Fibroblast of mammary gland (primary cell): ENCODE data around the gene RFX8.
A peak's percentile ranks its signal among the peaks of the same experiment; 100 is the strongest.
"Not testable (repeated sequence)": the region's sequence is repeated elsewhere in the genome, so short reads cannot be mapped to it uniquely, and the experiment has no call there.

Source experiments
- DNase-seq: peaks from one replicate; pipeline ENCODE4 v3.0.0-alpha.2; 2010; ENCODE audit warnings: low read depth
- H3K4me3 ChIP-seq: 2 replicates; pipeline ENCODE4 v1.5.1; 2011; ENCODE audit warnings: low read depth, mild to moderate bottlenecking, low read length, moderate library complexity; ENCODE audit not compliant: control insufficient read depth
- CTCF ChIP-seq: conservative IDR thresholded peaks from 2 replicates; pipeline ENCODE4 v1.5.1; 2011; ENCODE audit warnings: low read depth, low read length, inconsistent platforms; ENCODE audit not compliant: control insufficient read depth, insufficient read depth

The RFX8 gene

GRCh38 chr2:101466426-101466825 lies 8.5 kb downstream of the RFX8 start:
- no peak overlapping the region for H3K4me3 ChIP-seq
- peak; percentile 34 for DNase-seq
- TF ChIP-seq CTCF, result no peak

- no peak for TF ChIP-seq CTCF
- peak; percentile 57 for DNase-seq
- no peak overlapping the region for H3K4me3 ChIP-seq
Observed at GRCh38 chr2:101464841-101465240, 10.1 kb downstream of the RFX8 start.

DNA sequence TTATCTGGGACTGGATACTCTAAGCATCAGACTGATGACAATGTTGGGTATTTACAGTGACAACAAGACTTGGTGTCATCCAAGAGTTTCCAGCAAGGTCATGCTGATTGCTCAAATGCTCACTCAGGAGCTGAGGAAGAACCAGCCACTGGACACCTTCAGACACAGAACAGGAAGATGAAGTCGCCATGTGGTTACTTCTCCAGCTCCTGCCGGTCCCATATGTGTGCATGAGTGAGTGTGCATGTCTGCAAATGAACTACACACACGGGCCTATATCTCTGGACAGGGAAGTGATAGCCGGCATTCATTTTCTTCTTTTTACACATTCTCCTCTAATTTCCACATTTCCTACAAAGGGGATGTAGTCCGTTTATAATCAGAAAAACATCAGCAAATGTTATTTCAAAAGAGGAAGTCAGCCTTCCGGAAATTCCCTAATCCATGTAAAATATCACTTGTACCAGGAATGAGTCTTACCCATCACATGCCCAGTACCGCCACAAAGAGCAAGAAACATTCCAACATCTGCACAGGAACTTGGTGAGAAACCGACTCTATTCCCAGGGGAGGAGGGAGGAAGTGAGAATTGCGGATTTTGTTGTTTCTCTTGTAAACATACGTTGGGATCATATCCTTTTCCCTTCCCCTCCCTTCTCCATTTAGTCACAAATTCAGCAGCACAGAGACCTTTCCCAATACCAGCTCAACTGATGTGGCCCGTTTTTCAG lies 10.8 kb downstream of the RFX8 start:
- peak; percentile 98 for DNase-seq
- TF ChIP-seq CTCF, result no peak
- H3K4me3 ChIP-seq, result no peak overlapping the region

DNA sequence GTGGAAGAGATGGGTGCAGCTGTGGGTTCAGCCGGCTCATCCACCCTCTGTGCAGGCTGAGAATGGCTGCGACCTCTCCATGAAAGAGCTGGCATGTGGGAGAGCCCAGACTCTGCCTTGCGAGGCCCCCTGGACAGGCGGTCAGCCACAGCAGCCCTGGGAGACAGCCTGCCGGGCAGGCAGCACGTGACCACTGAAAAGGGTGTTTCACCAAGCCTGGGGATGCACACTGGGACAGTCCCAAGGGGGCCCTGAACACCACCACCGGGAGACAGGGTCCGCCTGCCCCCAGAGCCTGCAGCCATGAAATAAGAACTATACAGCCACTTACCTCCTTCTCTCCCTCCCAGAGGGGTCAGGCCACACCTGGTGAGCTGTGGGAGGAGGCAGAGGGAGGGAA lies 11.5 kb downstream of the RFX8 start:
- no peak for DNase-seq
- no peak for TF ChIP-seq CTCF
- H3K4me3 ChIP-seq, result no peak overlapping the region

- no peak for TF ChIP-seq CTCF
- no peak overlapping the region for H3K4me3 ChIP-seq
- no peak for DNase-seq
Observed at GRCh38 chr2:101461381-101461780, 13.5 kb downstream of the RFX8 start.

GRCh38 chr2:101454408-101454807 lies 20.5 kb downstream of the RFX8 start:
- H3K4me3 ChIP-seq, DNase-seq: not testable (repeated sequence)

- no peak for TF ChIP-seq CTCF
Observed at GRCh38 chr2:101450965-101451364, 23.9 kb downstream of the RFX8 start.

More at GRCh38 chr2:101450965-101451364, 23.9 kb downstream of the RFX8 start:
- DNase-seq, result no peak
- H3K4me3 ChIP-seq, result no peak overlapping the region
